ENCODE results near the gene PDE3B. TPM values are rescaled to one million over a fixed set of nuclear protein-coding genes. Genes with fewer than 3 reads are reported as not detected.

PDE3B gene
- total and polyA plus RNA-seq, 2 experiments from 2014 or later = 6.4 to 16.9 TPM

- H3K9me3 ChIP-seq (ENCODE audit: low read depth) = no peaks in the 10 kb centered on the region
- peaks cover 7% of the 10 kb centered on the region for H3K27me3 ChIP-seq
- H3K36me3 ChIP-seq = no peaks in the 10 kb centered on the region
- no peak overlapping the region for H3K4me3 ChIP-seq
- TF ChIP-seq CTCF (IDR thresholded peaks at IDR 0.05; ENCODE audit: low read depth, low read length) = no peak
- H3K4me1 ChIP-seq (ENCODE audit: low read depth) = no peaks in the 10 kb centered on the region
- H3K27ac ChIP-seq = no peak overlapping the region
- no peak for DNase-seq (ENCODE audit: low read depth in 1 of 2, low spot score in 1 of 2)
Observed at GRCh38 chr11:14906578-14906977, 263.0 kb downstream of the PDE3B start.

- no peak for TF ChIP-seq CTCF (IDR thresholded peaks at IDR 0.05; ENCODE audit: low read depth, low read length)
- DNase-seq (ENCODE audit: low read depth in 1 of 2, low spot score in 1 of 2) = no peak
- no peak overlapping the region for H3K4me3 ChIP-seq
- H3K36me3 ChIP-seq = no peaks in the 10 kb centered on the region
- H3K27me3 ChIP-seq = peaks cover 7% of the 10 kb centered on the region
- no peak overlapping the region for H3K27ac ChIP-seq
- H3K9me3 ChIP-seq (ENCODE audit: low read depth) = no peaks in the 10 kb centered on the region
- H3K4me1 ChIP-seq (ENCODE audit: low read depth) = no peaks in the 10 kb centered on the region
Observed at GRCh38 chr11:14906993-14907392, 263.4 kb downstream of the PDE3B start.

GRCh38 chr11:14907411-14908213 lies 264.0 kb downstream of the PDE3B start:
- peak; percentile 82 for TF ChIP-seq CTCF (IDR thresholded peaks at IDR 0.05; ENCODE audit: low read depth, low read length)
- Histone ChIP-seq H3K9me3 (ENCODE audit: low read depth) (no peaks in the 10 kb centered on the region), H3K27ac (no peak overlapping the region), H3K4me3 (no peak overlapping the region), H3K27me3 (peaks cover 7% of the 10 kb centered on the region), H3K36me3 (no peaks in the 10 kb centered on the region), H3K4me1 (ENCODE audit: low read depth) (no peaks in the 10 kb centered on the region)
- DNase-seq (ENCODE audit: low read depth in 1 of 2, low spot score in 1 of 2) = peak; percentile 68 to 74

- peak; percentile 44 to 55 for DNase-seq (ENCODE audit: low read depth in 1 of 2, low spot score in 1 of 2)
- H3K27ac ChIP-seq = no peak overlapping the region
- no peaks in the 10 kb centered on the region for H3K4me1 ChIP-seq (ENCODE audit: low read depth)
- peak; percentile 59 for TF ChIP-seq CTCF (IDR thresholded peaks at IDR 0.05; ENCODE audit: low read depth, low read length)
- H3K4me3 ChIP-seq = no peak overlapping the region
- no peaks in the 10 kb centered on the region for H3K9me3 ChIP-seq (ENCODE audit: low read depth)
- H3K36me3 ChIP-seq = no peaks in the 10 kb centered on the region
- H3K27me3 ChIP-seq = peaks cover 7% of the 10 kb centered on the region
Observed at GRCh38 chr11:14908214-14908880, 264.7 kb downstream of the PDE3B start.

GRCh38 chr11:14914536-14914935 lies 270.9 kb downstream of the PDE3B start:
- H3K4me1 ChIP-seq (ENCODE audit: low read depth) = no peaks in the 10 kb centered on the region
- TF ChIP-seq CTCF (IDR thresholded peaks at IDR 0.05; ENCODE audit: low read depth, low read length) = no peak
- H3K27me3 ChIP-seq = no peaks in the 10 kb centered on the region
- H3K27ac ChIP-seq = no peak overlapping the region
- no peaks in the 10 kb centered on the region for H3K9me3 ChIP-seq (ENCODE audit: low read depth)
- H3K36me3 ChIP-seq = no peaks in the 10 kb centered on the region
- H3K4me3 ChIP-seq = no peak overlapping the region
- DNase-seq (ENCODE audit: low read depth in 1 of 2, low spot score in 1 of 2) = no peak
